Eye (tissue), 1 donor: ENCODE results near the gene VAT1.

Experiments
- DNase-seq: peaks from one replicate; pipeline ENCODE4 v3.0.0-alpha.2; 2015

VAT1 gene

GRCh38 chr17:43026595-43026994 lies 4.4 kb upstream of the VAT1 start:
- peak; percentile 49 for DNase-seq

DNA sequence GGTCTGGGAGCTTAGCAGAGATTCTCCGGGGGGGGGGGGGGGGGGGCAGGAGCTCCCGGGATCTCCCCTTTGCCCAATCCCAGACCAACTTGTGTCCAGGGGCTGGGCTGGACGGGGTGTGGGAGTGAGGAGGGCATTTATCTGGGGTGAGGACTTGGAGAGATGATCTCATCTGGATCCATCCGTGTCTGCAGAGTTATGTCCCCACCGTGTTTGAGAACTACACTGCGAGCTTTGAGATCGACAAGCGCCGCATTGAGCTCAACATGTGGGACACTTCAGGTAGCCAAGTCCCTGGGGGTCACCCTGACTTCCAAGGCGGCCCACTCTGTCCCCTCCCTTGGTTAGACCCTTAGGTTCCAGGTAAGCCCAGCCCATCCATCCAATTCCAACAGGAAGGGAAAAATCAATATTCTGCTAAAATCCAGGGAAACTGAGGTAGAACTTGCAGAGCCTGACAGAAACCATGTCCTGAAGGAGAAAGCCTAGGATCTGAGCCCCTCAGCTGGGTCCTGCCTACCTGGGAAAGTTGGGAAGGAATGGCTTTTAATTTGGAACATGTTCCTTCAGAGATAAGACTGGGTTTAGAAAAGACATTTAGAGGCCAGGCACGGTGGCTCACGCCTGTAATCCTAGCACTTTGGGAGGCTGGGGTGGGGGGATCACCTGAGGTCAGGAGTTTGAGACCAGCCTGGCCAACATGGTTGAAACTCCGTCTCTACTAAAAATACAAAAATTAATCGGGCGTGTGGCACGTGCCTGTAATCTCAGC lies 3.8 kb upstream of the VAT1 start:
- peak; percentile 42 for DNase-seq

DNA sequence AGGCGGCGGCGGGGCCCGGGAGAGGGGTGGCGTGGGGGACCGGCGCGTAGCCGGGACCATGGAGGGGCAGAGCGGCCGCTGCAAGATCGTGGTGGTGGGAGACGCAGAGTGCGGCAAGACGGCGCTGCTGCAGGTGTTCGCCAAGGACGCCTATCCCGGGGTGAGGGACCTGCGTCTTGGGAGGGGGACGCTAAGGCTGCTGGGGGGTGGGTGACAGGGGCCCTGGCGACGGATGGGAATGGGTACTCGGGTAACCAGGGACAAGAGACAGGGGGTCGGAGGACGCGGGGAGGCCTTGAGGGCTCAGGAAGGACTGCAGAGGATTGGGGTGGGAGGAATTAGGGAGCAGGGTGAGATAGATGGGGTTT lies 3.1 kb upstream of the VAT1 start:
- DNase-seq, result peak; percentile 66

GRCh38 chr17:43024407-43025289 lies 2.5 kb upstream of the VAT1 start, which contains the start of gene RND2:
Gene RND2 (plus strand): TSS chr17:43025231. CDS start chr17:43025348, 117 bp downstream.
- peak; percentile 98 for DNase-seq

DNA sequence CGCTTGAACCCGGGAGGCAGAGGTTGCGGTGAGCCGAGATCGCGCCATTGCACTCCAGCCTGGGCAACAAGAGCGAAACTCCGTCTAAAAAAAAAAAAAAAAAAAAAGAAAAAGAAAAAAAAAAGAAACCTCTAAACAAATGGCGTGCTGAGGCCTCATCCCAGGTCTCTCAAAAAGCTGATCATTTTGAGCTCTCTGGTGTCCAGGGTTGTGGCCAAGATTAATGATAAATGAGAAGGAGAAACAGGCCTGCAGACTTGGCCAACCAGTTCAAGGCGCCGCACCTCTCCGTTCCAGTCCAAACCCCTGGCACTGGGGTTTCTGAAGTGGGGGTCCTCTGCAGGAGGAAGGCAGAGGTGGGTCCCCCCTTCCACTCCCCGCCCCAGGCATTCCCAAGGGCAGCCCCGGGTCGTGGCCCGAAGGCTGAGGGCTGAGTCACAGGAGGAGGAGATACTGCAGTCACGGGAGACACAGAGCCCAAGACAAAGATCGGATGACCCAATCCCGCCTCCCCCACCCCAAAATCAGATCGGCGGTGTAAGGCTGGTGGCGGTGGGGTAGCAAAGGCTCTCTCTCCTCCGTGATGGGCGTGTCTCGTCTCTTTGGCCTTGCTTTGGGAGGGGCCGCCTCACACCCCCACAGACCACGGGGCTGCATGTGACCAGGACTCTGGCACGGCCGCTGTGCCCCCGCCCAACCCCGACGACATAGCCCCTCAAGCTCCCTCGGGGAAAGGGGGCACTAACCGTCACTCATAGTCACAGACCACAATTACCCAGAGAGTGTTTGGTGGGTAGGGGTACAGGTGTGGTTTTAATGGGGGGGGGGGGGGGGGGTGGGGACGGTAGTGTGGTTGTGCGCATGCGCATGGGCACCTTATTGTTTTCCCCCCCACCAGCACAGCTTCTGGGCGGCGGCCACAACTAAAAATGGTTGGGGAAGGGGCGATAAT lies 1.1 kb downstream of the VAT1 start:
- DNase-seq, result peak; percentile 74

GRCh38 chr17:43020030-43020621 lies 2.1 kb downstream of the VAT1 start:
- DNase-seq, result no peak

GRCh38 chr17:43019418-43019817 lies 2.8 kb downstream of the VAT1 start:
- DNase-seq, result no peak

- no peak for DNase-seq
Measured at GRCh38 chr17:43018932-43019331, 3.3 kb downstream of the VAT1 start.

- DNase-seq, result peak; percentile 84
Measured at GRCh38 chr17:43018008-43018853, 4.0 kb downstream of the VAT1 start.

GRCh38 chr17:43016216-43016615 lies 6.0 kb downstream of the VAT1 start:
- no peak for DNase-seq

GRCh38 chr17:43015579-43015978 lies 6.6 kb downstream of the VAT1 start:
- DNase-seq, result no peak

DNA sequence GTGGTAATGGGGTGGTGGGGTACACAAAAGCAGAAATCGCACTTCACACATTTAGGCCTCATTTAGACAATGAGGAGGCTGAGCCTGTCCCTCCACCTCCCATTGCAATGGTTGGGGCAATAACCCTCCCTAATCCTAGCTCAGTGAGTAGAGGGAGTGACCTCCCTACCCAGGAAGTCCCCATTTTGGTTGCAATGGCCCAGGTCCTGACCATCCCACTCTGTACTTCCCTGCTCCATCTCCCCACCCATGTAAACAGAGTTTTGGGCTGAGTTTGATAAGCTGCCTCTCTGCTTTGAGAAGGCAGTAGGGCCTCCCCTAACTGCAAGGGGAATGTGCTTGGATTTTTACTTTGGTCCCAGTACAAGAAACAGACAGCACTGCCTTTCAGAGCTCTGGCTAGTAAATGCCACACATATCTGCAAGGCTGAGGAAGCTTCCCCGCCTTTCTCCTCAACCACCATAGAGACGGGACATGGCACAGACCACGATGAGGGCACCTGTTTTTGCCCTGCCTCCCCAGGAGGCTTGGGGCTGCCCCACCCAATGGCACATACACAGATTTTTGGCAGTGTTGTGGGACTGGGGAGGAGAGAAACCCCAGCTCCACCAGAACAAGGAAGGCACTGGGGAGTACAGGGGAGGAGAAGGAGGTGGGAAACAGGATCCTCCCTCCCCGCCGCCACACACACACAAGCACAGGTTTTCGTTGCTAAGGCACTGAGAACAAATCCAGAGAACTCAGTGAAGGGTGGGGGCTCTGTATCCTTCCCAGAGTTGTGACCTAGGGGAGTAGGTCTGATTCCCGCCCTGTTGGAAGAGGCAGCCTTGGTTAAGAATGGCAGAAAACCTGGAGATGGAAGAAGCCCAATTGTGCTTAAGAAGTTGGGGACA lies 7.3 kb downstream of the VAT1 start:
- no peak for DNase-seq

GRCh38 chr17:43014020-43014648 lies 8.1 kb downstream of the VAT1 start:
- DNase-seq, result no peak

GRCh38 chr17:43013296-43013695 lies 8.9 kb downstream of the VAT1 start:
- no peak for DNase-seq

DNA sequence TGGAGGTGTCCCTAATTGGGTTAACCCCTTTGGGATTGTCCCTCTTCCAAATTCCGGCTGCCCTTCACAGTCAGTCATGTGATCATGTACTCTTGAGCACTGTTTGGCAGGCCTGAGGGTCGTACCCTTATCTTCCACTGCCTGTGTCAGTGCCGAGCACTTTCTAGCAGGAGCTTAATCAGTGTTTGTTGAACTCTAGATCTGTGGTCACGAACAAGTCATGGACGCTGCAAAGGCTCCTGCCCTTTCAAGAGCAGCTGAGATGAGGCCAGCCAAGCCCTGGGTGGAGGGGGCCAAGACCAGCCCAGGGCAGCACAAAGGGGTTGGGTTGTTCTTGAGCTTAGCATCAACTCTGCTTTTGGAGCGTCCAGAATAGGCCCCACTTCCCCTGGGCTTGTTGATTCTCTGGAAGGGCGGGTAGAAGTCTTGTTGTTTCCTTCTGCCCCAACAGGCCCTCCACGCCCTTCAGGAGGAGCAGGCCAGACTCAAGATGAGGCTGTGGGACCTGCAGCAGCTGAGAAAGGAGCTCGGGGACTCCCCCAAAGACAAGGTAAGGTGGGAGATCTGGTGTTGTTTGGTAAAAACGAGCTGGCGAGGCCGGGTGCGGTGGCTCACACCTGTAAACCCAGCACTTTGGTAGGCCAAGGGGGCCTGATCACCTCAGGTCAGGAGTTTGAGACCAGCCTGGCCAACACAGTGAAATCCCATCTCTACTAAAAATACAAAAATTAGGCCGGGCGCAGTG lies 10.3 kb downstream of the VAT1 start:
- DNase-seq, result no peak

DNA sequence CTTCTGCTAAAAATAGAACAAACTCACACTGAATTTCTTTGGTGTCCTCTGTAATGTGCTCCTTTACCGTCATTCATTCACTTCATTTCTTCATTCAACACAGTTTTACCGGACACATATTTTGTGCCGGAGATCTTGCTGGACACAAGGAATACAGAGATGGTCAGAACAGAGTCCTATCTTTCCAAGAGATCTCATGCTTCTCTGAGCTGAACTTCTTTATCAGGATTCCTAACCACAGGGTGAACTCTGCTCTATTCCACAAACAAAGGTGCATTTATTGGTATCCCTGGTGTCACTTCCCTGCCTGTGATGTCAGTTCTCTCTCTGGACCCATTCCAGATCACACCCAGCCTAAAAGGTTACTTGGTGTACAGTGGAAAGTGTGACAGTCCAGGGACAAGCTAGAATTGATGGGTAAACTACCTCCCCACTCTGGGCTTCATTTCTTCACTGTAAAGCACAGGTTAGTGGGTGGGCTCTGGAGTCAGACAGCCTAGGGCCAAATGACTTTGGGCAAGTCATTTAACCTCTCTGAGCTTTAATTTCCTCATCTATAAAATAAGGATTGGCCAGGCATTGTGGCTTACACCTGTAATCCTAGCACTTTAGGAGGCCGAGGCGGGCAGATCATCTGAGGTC lies 11.4 kb downstream of the VAT1 start:
- no peak for DNase-seq

- peak; percentile 71 for DNase-seq
Measured at GRCh38 chr17:43006639-43007551, 15.3 kb downstream of the VAT1 start, which contains the start of gene IFI35. Gene IFI35 (plus strand): TSS chr17:43006784. CDS start chr17:43006948, 164 bp downstream.
